Dedifferentiated amniotic fluid mesenchymal stem cell (primary cell): Measurements from ENCODE around the gene LRBA.

Experiments used
- DNase-seq: peaks from one replicate; pipeline ENCODE4 v3.0.0-alpha.2; 2016; ENCODE audit errors: extremely low spot score

LRBA gene

GRCh38 chr4:150283689-150284088, 731.4 kb downstream of the LRBA start:
- peak; percentile 96 for DNase-seq

GRCh38 chr4:150280975-150281374, 734.1 kb downstream of the LRBA start:
- no peak for DNase-seq

DNA sequence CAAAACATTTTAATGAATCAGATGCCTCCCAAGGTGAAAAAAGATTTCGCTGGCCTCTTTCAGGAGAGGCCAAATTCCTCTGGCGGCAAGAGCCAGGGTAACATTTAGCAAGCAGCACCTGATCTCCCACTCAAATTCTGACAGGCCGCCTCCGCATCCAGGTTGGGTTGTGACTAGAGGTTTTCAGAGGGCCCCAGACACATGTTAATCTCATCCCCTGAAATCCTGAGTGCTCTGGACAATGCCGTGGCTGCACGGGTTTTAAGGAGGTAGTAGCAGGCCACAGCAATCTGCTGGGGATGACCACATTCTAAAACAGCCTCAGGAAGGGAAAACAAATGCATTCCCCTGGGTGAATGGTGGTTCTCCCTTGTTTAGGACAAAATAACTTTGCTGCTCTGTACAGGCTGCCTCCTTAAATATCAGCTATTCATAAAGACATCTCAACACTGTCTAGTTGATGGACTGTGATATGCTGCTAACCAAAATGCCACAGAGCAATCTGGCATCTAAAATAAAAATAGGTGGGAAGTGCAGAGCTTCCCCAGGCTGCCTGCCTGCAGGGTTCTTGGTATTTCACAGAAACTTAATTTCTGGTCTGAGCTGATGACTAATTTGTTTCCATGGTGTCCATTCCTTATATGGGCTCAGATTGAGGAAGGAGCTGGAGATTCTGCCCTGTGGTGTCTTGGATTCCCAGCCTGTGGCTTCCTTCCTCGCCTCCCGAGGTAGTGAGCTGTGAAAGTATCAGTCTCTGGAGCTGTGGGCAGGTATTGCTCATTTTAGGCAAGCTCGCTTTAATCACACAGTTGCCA, 734.8 kb downstream of the LRBA start:
- peak; percentile 45 for DNase-seq

DNA sequence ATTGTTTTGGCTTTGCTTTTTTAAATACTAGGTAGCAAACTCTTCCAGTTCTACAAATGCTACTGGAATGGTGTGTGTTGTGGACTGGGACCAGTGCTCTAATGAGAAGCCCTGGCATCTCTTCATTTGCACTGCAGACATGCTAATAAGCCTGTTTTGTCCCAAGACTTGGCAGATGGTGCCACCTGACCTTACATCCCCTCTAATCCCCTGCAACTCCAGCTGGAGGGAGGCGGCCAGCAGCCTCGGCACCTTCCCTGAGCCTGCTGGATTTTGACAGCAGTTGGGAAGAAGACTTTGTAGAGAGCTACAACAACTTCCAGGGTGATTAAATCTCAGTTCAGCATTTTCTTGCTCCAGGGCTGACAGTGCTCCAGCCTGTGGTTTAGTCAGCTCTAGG, 736.9 kb downstream of the LRBA start:
- DNase-seq, result no peak

DNA sequence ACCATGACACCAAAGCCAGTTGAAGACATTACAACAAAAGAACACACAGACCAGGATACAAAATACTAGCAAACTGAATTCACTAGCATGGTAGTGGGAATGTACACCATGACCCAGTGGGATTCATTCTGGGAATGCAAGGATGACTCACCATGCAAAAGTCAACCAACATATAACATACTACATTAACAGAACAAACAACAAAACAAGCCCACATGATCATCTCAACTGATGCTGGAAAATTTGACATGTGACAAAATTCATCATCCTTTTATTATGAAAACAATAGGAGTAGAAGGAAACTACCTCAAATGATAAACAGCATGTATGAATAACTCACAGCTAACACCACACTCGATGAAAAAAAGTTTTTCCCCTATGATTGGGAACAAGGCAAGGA, 746.6 kb downstream of the LRBA start:
- no peak for DNase-seq

DNA sequence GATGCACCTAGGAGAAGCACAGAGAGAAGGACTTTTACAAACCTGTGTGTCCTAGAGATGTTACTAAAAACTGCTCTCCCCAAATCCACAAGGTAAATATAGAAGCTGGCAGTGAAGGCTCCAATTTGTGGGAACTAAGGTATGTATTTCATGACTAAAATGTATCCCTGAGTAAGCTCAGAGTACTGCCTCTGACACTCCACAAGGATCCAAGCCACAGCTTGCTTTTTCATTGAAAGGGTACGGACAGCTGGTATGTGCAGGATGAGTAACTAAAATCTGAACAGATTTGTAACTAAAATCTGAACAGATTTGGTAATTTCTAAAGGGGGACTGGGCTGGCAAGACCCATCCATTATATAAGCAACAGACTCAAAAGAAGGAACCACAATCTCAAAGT, 749.3 kb downstream of the LRBA start:
- no peak for DNase-seq

GRCh38 chr4:150264595-150265161, 750.4 kb downstream of the LRBA start:
- no peak for DNase-seq

GRCh38 chr4:150262611-150263010, 752.5 kb downstream of the LRBA start:
- no peak for DNase-seq

- no peak for DNase-seq
These were observed 753.5 kb downstream of the LRBA start for GRCh38 chr4:150261571-150261970.

- no peak for DNase-seq
These were observed 755.1 kb downstream of the LRBA start for GRCh38 chr4:150259861-150260567.

DNA sequence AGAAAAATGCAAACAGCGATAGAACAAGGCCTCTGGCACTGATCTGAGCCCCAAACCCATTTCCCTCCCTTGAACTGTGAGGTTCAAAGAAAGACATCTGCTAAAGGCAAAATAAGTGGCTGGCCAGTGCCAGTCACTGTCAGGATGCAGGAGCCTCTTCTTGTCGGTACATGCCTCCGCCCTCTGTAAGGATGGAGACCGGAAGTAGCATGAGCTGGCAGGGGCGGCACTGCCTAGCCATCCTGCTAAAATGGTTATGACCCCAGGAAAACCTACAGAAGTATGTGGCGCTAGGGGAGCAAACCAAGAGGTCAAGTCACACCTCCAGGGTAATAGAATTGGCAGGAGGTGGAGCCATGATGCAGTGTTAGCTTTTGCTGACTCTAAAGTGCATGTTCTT, 756.5 kb downstream of the LRBA start:
- DNase-seq, result no peak

GRCh38 chr4:150256841-150257730, 758.0 kb downstream of the LRBA start:
- no peak for DNase-seq

DNA sequence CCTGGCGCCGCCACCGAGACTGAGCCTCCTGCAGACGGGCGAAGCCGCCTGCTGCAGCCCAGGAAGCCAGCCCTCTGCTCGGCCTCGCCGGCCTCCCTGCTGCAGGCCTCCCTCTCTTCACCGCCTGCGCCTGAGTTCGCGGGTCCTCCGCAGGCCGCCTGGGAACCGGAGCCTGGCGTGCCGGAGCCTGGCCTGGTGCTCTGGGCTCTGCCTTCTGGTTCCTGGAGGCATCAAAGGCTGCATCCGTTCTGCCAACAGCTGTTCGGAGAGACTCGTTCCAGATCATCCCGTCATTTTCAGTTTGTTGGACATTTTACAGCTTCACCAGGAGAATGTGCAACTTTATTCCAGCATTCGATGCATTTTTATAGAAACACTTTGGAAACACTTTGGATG, 758.9 kb downstream of the LRBA start:
- no peak for DNase-seq

DNA sequence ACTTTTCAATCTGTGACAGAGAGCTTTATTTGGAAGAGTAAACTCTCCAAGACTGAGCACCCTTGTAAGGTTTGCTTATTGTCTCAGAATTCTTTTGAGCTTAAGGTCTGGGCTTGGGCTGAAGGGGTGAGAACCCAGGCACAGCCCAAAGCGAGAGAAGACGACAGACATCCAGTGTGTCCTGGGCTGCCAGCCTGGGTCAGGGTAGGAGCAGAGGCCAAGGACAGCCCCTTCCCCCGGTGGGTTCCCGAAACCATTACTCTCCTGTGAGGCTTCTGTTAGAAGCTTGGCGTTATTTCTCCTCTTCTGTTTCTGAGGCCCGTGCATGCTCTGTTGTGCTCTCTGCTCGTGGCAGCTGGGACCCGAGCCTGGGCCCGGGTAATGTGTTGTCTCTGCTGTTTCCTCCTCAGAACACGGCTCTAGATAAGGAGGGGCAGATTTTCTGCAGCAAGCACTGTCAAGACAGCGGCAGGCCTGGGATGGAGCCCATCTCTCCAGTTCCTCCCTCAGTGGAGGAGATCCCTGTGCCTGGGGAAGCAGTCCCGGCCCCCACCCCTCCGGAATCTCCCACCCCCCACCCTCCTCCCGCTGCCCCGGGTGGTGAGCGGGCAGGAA, 759.4 kb downstream of the LRBA start:
- DNase-seq, result no peak

GRCh38 chr4:150253965-150254630, 761.0 kb downstream of the LRBA start:
- no peak for DNase-seq

- DNase-seq, result no peak
These were observed 761.7 kb downstream of the LRBA start for GRCh38 chr4:150253416-150253815.

- no peak for DNase-seq
These were observed 762.3 kb downstream of the LRBA start for GRCh38 chr4:150252741-150253140.

DNA sequence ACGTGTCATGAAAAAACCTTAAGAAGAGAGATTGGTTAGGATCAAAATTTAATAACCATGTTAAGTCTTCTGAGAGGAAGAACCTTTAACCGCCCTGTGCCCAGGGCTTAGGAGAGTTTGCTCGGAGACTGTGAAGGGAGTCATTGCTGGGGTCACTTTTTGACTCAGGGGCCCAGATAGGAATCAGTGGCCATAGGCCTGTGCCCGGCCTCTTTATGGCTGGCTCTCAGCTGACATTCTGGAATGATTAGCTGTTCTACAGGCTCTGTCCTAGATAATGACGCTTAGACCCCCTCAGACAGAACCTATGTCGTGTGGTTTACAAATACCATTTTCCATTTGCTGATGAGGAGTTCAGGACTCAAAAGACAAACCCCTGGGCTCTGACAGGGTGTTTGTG, 762.8 kb downstream of the LRBA start:
- no peak for DNase-seq

- no peak for DNase-seq
These were observed 763.3 kb downstream of the LRBA start for GRCh38 chr4:150251752-150252190.

DNA sequence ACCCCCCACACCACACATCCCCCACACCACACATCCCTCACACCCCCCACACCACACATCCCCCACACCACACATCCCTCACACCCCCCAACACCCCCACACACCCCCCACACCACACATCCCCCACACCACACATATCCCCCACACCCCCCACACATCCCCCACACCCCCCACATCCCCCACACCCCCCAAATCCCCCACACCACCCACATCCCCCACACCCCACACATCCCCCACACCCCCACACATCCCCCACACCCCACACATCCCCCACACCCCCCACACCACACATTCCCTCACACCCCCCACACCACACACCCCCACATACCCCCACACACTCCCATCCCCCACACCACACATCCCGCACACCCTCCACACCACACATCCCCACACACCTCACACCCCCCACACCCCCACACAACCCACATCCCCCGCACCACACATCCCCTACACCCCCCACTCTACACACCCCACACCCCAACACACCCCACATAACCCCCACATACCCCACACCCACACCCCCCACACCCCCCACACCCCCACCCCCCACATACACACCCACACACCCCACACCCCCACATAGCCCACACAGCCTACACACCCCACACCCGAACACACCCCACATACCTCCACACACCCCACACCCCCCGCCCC, 764.0 kb downstream of the LRBA start:
- DNase-seq, result no peak
